Muscle layer of colon (tissue), 2 donors: ENCODE results near the gene SYT6.
"Not testable (repeated sequence)": the region's sequence is repeated elsewhere in the genome, so short reads cannot be mapped to it uniquely, and the experiment has no call there.

Experiments
- H3K27ac ChIP-seq: one replicate; pipeline ENCODE4 v1.7.0; 2013; ENCODE audit warnings: low read depth, mild to moderate bottlenecking, low read length, moderate library complexity
- H3K27me3 ChIP-seq, 2 donors: one replicate each; pipeline ENCODE4 v1.7.0; 2013; ENCODE audit warnings: low read length in 2 of 2, mild to moderate bottlenecking in 2 of 2; ENCODE audit not compliant: insufficient read depth in 2 of 2, control insufficient read depth in 1 of 2
- H3K36me3 ChIP-seq: one replicate; pipeline ENCODE4 v1.7.0; 2013; ENCODE audit warnings: mild to moderate bottlenecking, low read length; ENCODE audit not compliant: insufficient read depth
- H3K4me1 ChIP-seq: one replicate; pipeline ENCODE4 v1.7.0; 2013; ENCODE audit warnings: mild to moderate bottlenecking, low read length; ENCODE audit not compliant: insufficient read depth
- H3K4me3 ChIP-seq, 2 donors: one replicate each; pipeline ENCODE4 v1.7.0; 2013; ENCODE audit warnings: low read length in 2 of 2, low read depth in 1 of 2, mild to moderate bottlenecking in 1 of 2, moderate library complexity in 1 of 2
- H3K9ac ChIP-seq: one replicate; pipeline ENCODE4 v1.7.0; 2013; ENCODE audit warnings: low read length
- H3K9me3 ChIP-seq: one replicate; pipeline ENCODE4 v1.7.0; 2013; ENCODE audit warnings: mild to moderate bottlenecking, low read length
- donor health status: abdominal sarcoma.
- donor health status: Adenocarcinoma of cecum.

Gene SYT6

GRCh38 chr1:114076308-114076707 lies 77.4 kb downstream of the SYT6 start:
- Histone ChIP-seq H3K27me3 (no peaks in the 10 kb centered on the region), H3K27ac (no peak overlapping the region), H3K9ac (no peak overlapping the region), H3K4me3 (no peak overlapping the region), H3K4me1 (peaks cover 7% of the 10 kb centered on the region), H3K36me3 (no peaks in the 10 kb centered on the region), H3K9me3 (peaks cover 3% of the 10 kb centered on the region)

DNA sequence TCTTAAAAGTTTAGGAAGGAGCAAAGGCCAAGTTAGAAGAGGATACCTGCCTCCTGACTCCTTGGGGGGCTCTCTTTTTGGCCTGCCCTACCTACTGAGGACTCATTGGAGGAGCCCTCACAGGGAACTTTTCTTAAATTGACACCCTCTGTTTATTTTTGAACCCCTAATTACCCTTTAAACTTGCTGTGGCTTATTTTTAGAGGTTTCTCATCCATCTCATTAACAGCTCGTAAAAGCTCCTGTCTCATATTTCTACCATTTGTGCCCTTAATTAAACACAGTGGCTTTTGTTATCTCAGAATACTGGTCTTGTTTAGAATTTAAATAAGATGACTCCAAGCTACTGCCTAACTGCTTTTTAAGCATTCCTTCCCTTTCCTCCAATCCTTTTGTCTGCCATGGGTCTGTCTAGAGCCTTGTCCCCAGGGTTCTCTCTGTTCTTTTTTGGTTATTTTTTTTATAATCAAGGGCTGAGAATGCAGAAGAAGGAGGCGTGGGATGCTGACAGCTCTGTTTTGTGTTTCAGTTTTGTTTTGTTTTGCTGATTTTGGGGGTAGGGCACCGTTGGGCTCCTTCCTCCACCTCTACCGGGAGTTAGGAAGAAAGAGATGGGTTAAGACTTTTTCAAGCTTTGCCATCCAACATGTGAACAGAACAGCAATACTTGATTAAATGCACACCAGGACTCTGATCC lies 78.0 kb downstream of the SYT6 start:
- H3K4me3 ChIP-seq = no peak overlapping the region
- H3K4me1 ChIP-seq = peaks cover 1% of the 10 kb centered on the region
- no peak overlapping the region for H3K27ac ChIP-seq
- no peaks in the 10 kb centered on the region for H3K27me3 ChIP-seq
- no peaks in the 10 kb centered on the region for H3K36me3 ChIP-seq
- peaks cover 3% of the 10 kb centered on the region for H3K9me3 ChIP-seq
- no peak overlapping the region for H3K9ac ChIP-seq

GRCh38 chr1:114075105-114075504 lies 78.6 kb downstream of the SYT6 start:
- H3K27ac ChIP-seq = no peak overlapping the region
- H3K9ac ChIP-seq = no peak overlapping the region
- no peaks in the 10 kb centered on the region for H3K27me3 ChIP-seq
- no peaks in the 10 kb centered on the region for H3K36me3 ChIP-seq
- H3K4me1 ChIP-seq = no peaks in the 10 kb centered on the region
- peaks cover 3% of the 10 kb centered on the region for H3K9me3 ChIP-seq
- no peak overlapping the region for H3K4me3 ChIP-seq

DNA sequence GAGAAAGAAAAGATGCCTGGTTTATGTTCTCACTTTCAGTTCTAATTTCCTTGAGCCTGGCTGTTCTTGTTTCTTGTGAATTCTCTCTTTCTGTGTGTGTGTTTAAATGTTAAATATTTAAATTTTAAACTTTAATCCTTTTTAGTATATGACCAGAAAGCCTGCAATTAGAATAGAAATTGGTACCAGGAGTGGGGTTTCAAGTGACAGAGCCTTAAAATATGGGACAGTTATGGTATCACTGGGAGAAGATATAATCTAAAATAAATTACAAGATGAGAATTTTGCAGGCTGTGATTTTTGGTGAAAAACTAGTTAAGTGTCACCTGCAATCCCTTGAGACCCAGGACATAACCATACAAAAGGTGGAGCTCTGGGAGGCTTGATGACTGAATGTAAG lies 81.4 kb downstream of the SYT6 start:
- Histone ChIP-seq H3K27ac (no peak overlapping the region), H3K9me3 (peaks cover 3% of the 10 kb centered on the region), H3K27me3 (no peaks in the 10 kb centered on the region), H3K4me1 (no peaks in the 10 kb centered on the region), H3K4me3 (no peak overlapping the region), H3K9ac (no peak overlapping the region), H3K36me3 (no peaks in the 10 kb centered on the region)

GRCh38 chr1:114069762-114070161 lies 83.9 kb downstream of the SYT6 start:
- H3K27ac ChIP-seq, H3K9ac ChIP-seq, H3K9me3 ChIP-seq, H3K36me3 ChIP-seq, H3K4me1 ChIP-seq, H3K27me3 ChIP-seq, H3K4me3 ChIP-seq: not testable (repeated sequence)

GRCh38 chr1:114068684-114069083 lies 85.0 kb downstream of the SYT6 start:
- H3K27ac ChIP-seq, H3K27me3 ChIP-seq, H3K4me1 ChIP-seq, H3K36me3 ChIP-seq, H3K9ac ChIP-seq, H3K4me3 ChIP-seq, H3K9me3 ChIP-seq: not testable (repeated sequence)

- H3K9me3 ChIP-seq, H3K27me3 ChIP-seq, H3K27ac ChIP-seq, H3K4me3 ChIP-seq, H3K9ac ChIP-seq, H3K4me1 ChIP-seq, H3K36me3 ChIP-seq: not testable (repeated sequence)
Measured at GRCh38 chr1:114065671-114066070, 88.0 kb downstream of the SYT6 start.

GRCh38 chr1:114063544-114063943 lies 90.1 kb downstream of the SYT6 start:
- H3K36me3 ChIP-seq = no peaks in the 10 kb centered on the region
- H3K4me1 ChIP-seq = no peaks in the 10 kb centered on the region
- H3K4me3 ChIP-seq = no peak overlapping the region
- H3K27me3 ChIP-seq = no peaks in the 10 kb centered on the region
- no peak overlapping the region for H3K27ac ChIP-seq
- H3K9ac ChIP-seq = no peak overlapping the region
- H3K9me3 ChIP-seq = no peaks in the 10 kb centered on the region

- no peak overlapping the region for H3K9ac ChIP-seq
- no peaks in the 10 kb centered on the region for H3K9me3 ChIP-seq
- H3K36me3 ChIP-seq = no peaks in the 10 kb centered on the region
- H3K4me3 ChIP-seq = no peak overlapping the region
- no peaks in the 10 kb centered on the region for H3K4me1 ChIP-seq
- no peaks in the 10 kb centered on the region for H3K27me3 ChIP-seq
- no peak overlapping the region for H3K27ac ChIP-seq
Measured at GRCh38 chr1:114062477-114063099, 91.1 kb downstream of the SYT6 start.

DNA sequence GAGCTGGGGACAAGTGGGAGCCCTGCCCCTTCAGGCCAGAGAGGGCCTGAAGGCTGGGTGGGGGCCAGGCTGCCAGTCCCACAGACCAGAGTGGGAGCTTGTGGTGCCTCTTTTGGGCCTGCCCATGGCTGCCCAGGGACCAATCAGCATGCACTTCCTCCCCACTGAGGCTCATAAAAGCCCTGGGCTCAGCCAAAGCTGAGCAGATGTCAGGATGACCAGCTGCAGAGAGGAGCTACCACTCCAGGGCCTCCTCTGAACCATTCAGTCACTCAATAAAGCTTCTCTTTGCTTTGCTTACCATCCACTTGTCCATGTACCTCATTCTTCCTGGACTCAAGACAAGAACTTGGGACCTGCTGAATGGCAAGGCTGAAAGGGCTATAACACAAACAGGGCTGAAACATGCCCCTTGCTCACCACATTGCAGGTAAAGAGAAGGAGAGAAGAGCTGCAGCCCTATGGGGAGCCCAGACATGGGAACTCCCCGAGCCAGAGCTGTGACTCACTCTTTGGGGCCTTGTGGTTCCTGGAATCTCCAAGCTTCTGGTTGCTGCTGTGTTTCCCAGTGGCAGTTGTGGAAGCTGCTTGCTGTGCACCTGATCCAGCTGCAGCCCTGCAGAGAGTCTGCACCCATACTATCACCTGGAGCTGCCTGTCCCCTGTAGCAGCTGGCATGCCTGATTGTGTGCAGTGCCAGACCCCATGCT lies 92.4 kb downstream of the SYT6 start:
- Histone ChIP-seq H3K27ac (no peak overlapping the region), H3K36me3 (no peaks in the 10 kb centered on the region), H3K27me3 (no peaks in the 10 kb centered on the region), H3K4me3 (no peak overlapping the region), H3K4me1 (no peaks in the 10 kb centered on the region), H3K9ac (no peak overlapping the region), H3K9me3 (no peaks in the 10 kb centered on the region)

DNA sequence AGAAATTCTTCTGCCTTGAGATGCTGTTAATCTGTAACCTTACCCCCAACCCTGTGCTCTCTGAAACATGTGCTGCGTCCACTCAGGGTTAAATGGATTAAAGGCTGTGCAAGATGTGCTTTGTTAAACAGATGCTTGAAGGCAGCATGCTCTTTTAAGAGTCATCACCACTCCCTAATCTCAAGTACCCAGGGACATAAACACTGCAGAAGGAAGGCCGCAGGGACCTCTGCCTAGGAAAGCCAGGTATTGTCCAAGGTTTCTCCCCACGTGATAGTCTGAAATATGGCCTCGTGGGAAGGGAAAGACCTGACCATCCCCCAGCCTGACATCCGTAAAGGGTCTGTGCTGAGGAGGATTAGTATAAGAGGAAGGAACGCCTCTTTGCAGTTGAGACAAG lies 95.4 kb downstream of the SYT6 start:
- not testable (repeated sequence) for H3K4me1 ChIP-seq, H3K9ac ChIP-seq, H3K27me3 ChIP-seq, H3K27ac ChIP-seq, H3K4me3 ChIP-seq, H3K9me3 ChIP-seq, H3K36me3 ChIP-seq

GRCh38 chr1:114054148-114054547 lies 99.5 kb downstream of the SYT6 start:
- no peak overlapping the region for H3K9ac ChIP-seq

More at GRCh38 chr1:114054148-114054547, 99.5 kb downstream of the SYT6 start:
- H3K4me1 ChIP-seq = no peaks in the 10 kb centered on the region
- H3K36me3 ChIP-seq = no peaks in the 10 kb centered on the region
- H3K27ac ChIP-seq = no peak overlapping the region
- H3K9me3 ChIP-seq = no peaks in the 10 kb centered on the region
- no peaks in the 10 kb centered on the region for H3K27me3 ChIP-seq
- no peak overlapping the region for H3K4me3 ChIP-seq
